ENCODE results near the gene PTGFRN. TPM values are rescaled to one million over a fixed set of nuclear protein-coding genes. Genes with fewer than 3 reads are reported as not detected.
"Not testable (repeated sequence)": the region's sequence is repeated elsewhere in the genome, so short reads cannot be mapped to it uniquely, and the experiment has no call there.

The PTGFRN gene
- polyA plus RNA-seq, 1 donor, result 37.9 TPM

- H3K27me3 ChIP-seq (ENCODE audit: control insufficient read depth, insufficient read depth, low read length), result no peaks in the 10 kb centered on the region
- WGBS (ENCODE audit: insufficient coverage, low lambda C conversion rate), result no CpG with 5 or more reads among the region's 6 CpGs
Observed at GRCh38 chr1:116873680-116874271, 35.9 kb upstream of the PTGFRN start.

DNA sequence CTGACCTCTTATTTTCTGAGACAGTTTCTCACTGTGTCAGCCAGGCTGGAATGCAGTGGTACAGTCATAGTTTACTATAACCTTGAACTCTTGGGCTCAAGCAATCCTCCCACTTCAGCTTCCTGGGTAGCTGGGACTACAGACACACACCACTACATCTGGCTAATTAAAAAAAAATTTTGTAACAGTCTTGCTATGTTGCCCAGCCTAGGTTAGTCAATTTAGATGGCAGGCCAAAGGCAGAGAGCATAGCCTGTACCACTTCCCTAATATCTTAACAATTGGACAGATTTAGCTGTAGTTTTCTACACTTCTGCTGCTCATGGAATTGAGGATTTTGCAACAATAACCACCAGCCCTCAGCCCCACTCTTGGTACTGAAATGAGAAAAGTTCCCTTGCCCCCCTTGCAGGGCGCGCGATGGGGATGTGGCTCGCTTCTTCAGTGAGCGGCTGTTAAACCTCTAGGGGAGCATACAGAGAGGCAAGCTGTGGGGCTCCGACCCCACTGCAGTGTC, 34.9 kb upstream of the PTGFRN start:
- no peak for DNase-seq
- no peak overlapping the region for H3K4me3 ChIP-seq (ENCODE audit: low read length)
- peaks cover 22% of the 10 kb centered on the region for H3K4me1 ChIP-seq (ENCODE audit: control insufficient read depth, insufficient read depth, low read length)
- no peaks in the 10 kb centered on the region for H3K27me3 ChIP-seq (ENCODE audit: control insufficient read depth, insufficient read depth, low read length)
- H3K27ac ChIP-seq (ENCODE audit: low read length), result no peak overlapping the region
- WGBS (ENCODE audit: insufficient coverage, low lambda C conversion rate), result no CpG with 5 or more reads among the region's 6 CpGs
- H3K9me3 ChIP-seq (ENCODE audit: control insufficient read depth, low read depth, low read length), result no peaks in the 10 kb centered on the region
- no peaks in the 10 kb centered on the region for H3K36me3 ChIP-seq (ENCODE audit: control insufficient read depth, insufficient read depth, low read length)

More at GRCh38 chr1:116873680-116874271, 35.9 kb upstream of the PTGFRN start:
- Histone ChIP-seq H3K36me3 (ENCODE audit: control insufficient read depth, insufficient read depth, low read length) (no peaks in the 10 kb centered on the region), H3K9me3 (ENCODE audit: control insufficient read depth, low read depth, low read length) (no peaks in the 10 kb centered on the region), H3K27ac (ENCODE audit: low read length) (no peak overlapping the region), H3K4me3 (ENCODE audit: low read length) (no peak overlapping the region), H3K4me1 (ENCODE audit: control insufficient read depth, insufficient read depth, low read length) (peaks cover 17% of the 10 kb centered on the region)
- DNase-seq, result no peak

GRCh38 chr1:116875391-116875790, 34.3 kb upstream of the PTGFRN start:
- Histone ChIP-seq H3K36me3 (ENCODE audit: control insufficient read depth, insufficient read depth, low read length) (no peaks in the 10 kb centered on the region), H3K27ac (ENCODE audit: low read length) (no peak overlapping the region), H3K27me3 (ENCODE audit: control insufficient read depth, insufficient read depth, low read length) (no peaks in the 10 kb centered on the region), H3K4me1 (ENCODE audit: control insufficient read depth, insufficient read depth, low read length) (peaks cover 16% of the 10 kb centered on the region), H3K4me3 (ENCODE audit: low read length) (no peak overlapping the region), H3K9me3 (ENCODE audit: control insufficient read depth, low read depth, low read length) (no peaks in the 10 kb centered on the region)
- WGBS (ENCODE audit: insufficient coverage, low lambda C conversion rate), result no CpG with 5 or more reads among the region's 14 CpGs
- no peak for DNase-seq

- not testable (repeated sequence) for H3K9me3 ChIP-seq (ENCODE audit: control insufficient read depth, low read depth, low read length); DNase-seq; H3K36me3 ChIP-seq (ENCODE audit: control insufficient read depth, insufficient read depth, low read length); H3K27ac ChIP-seq (ENCODE audit: low read length); H3K4me3 ChIP-seq (ENCODE audit: low read length); H3K27me3 ChIP-seq (ENCODE audit: control insufficient read depth, insufficient read depth, low read length)
- no CpG with 5 or more reads among the region's 6 CpGs for WGBS (ENCODE audit: insufficient coverage, low lambda C conversion rate)
- H3K4me1 ChIP-seq (ENCODE audit: control insufficient read depth, insufficient read depth, low read length), result peaks cover 12% of the 10 kb centered on the region
Observed at GRCh38 chr1:116875946-116876345, 33.8 kb upstream of the PTGFRN start.

DNA sequence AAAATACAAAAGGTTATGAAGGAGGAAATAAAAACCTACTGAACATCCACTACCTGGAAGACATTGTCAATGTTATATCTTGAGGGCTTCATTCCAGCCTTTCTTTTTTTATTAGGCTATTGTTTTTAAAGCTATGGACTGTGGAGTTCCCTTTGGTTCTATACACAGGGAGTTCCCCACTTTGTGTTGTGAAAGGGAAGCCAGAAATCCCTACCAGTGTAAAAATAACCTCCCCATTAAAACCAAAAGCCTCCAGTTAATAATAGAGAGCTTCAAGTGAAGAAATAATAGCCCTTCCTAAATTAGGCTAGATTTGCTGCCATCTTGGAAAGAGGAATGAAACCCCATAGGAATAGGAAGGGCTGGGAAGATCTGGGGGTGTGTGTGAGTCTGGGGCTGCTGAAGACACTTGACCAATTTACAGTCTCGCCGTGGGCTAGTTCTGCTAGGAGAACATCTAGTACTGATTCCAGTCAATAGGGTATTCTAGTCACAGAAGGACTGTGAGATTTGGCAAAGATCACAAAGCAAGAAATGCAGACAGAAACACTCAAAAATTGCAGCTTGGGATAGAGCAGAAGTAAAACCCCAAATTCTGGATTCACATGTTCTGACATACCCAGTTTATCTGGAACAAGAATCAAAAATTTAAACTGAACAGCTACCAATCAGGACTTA, 32.4 kb upstream of the PTGFRN start:
- Histone ChIP-seq H3K4me1 (ENCODE audit: control insufficient read depth, insufficient read depth, low read length) (peaks cover 12% of the 10 kb centered on the region), H3K27ac (ENCODE audit: low read length) (no peak overlapping the region), H3K4me3 (ENCODE audit: low read length) (no peak overlapping the region), H3K9me3 (ENCODE audit: control insufficient read depth, low read depth, low read length) (no peaks in the 10 kb centered on the region), H3K36me3 (ENCODE audit: control insufficient read depth, insufficient read depth, low read length) (no peaks in the 10 kb centered on the region), H3K27me3 (ENCODE audit: control insufficient read depth, insufficient read depth, low read length) (no peaks in the 10 kb centered on the region)
- no CpG with 5 or more reads among the region's 2 CpGs for WGBS (ENCODE audit: insufficient coverage, low lambda C conversion rate)
- no peak for DNase-seq

DNA sequence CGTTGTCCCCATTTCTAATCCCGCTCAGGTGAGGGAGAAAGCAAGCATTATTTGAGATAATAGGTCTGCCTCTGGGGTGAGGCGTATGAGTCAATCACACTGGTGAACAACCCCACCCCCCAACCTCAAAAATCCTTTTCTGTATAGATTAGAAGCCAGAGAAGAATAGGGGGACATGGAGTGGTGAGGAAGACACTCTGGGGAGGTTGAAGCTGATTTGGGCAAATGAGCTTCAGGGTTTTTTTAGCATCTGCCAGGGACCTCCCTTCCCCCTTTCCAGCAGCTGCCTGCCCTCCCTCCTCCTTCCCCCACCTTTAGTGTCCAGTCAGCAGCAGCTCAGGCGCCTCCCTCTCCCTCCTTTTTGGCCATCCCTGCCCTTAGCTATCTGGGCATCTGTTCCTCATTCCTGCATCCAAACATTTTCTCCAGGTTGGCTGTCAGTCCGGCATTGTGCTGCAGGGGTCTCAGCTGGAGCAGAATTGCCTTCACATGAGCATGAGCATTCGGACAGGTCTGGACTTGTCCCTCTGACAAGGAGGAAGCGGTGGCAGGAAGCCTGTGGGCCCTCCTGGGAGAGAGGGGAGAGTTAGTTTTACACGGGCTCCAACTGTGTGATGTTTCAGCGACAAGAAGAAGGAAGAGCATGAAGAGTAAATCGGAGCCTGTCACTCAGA, 30.8 kb upstream of the PTGFRN start:
- Histone ChIP-seq H3K4me3 (ENCODE audit: low read length) (no peak overlapping the region), H3K36me3 (ENCODE audit: control insufficient read depth, insufficient read depth, low read length) (no peaks in the 10 kb centered on the region), H3K4me1 (ENCODE audit: control insufficient read depth, insufficient read depth, low read length) (peaks cover 12% of the 10 kb centered on the region), H3K27me3 (ENCODE audit: control insufficient read depth, insufficient read depth, low read length) (no peaks in the 10 kb centered on the region), H3K9me3 (ENCODE audit: control insufficient read depth, low read depth, low read length) (no peaks in the 10 kb centered on the region), H3K27ac (ENCODE audit: low read length) (no peak overlapping the region)
- 20% methylated on average over 1 of the region's 10 CpGs for WGBS (ENCODE audit: insufficient coverage, low lambda C conversion rate)
- DNase-seq, result no peak

DNA sequence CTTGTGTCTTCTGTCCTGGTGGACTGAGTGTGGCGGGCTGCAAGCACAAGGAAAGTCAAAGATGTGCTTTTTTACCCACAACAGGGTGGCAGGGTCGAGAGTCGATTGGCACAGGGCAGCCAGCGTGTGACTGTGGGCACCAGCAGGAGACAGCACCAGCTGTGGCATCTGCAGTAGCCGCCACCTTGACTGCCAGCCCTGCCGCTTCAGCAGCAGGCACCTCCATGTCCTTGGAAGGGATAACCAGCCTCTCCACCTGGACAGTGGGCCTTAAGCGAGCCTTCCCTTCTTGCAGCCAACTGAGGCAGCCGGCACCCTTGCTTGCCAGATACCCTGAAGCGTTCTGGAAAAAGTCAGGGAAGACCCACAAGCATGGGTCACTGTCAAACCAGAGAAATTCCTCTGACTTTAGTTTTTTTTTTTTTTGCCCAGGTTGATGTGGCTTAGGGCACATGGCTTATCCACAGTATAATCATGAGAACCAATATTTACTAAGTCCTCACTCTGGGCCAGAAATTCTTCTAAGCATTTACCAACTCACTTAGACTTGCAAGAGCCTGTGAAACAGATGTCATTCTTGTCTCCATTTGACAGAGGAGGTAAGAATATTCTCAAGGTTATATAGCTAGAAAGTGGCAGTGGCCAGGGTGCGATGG, 30.1 kb upstream of the PTGFRN start:
- no peak overlapping the region for H3K27ac ChIP-seq (ENCODE audit: low read length)
- no peak for DNase-seq
- H3K9me3 ChIP-seq (ENCODE audit: control insufficient read depth, low read depth, low read length), result no peaks in the 10 kb centered on the region
- no peaks in the 10 kb centered on the region for H3K36me3 ChIP-seq (ENCODE audit: control insufficient read depth, insufficient read depth, low read length)
- H3K4me3 ChIP-seq (ENCODE audit: low read length), result no peak overlapping the region
- WGBS (ENCODE audit: insufficient coverage, low lambda C conversion rate), result 83% methylated on average over 1 of the region's 10 CpGs
- no peaks in the 10 kb centered on the region for H3K27me3 ChIP-seq (ENCODE audit: control insufficient read depth, insufficient read depth, low read length)
- H3K4me1 ChIP-seq (ENCODE audit: control insufficient read depth, insufficient read depth, low read length), result peaks cover 12% of the 10 kb centered on the region

DNA sequence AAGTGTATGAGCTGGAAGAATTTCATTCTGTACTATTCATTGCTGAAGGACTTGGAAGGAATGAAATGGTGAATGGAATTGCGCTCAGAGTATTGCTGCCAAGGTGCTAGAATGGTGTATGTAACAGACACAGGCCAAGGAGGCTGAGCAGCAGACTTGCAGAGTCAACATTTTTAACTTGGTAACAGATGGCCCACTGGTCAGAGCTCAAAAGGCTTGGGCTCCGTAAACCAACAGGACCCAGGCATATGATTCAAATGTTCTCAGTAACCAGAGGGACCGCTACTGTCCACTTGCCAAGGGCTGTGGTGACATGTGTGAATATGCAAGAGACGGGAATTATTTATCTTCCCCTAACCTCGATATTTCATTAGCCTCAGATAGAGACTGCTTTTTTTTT, 28.8 kb upstream of the PTGFRN start:
- Histone ChIP-seq H3K27me3 (ENCODE audit: control insufficient read depth, insufficient read depth, low read length) (no peaks in the 10 kb centered on the region), H3K4me3 (ENCODE audit: low read length) (no peak overlapping the region), H3K27ac (ENCODE audit: low read length) (no peak overlapping the region), H3K9me3 (ENCODE audit: control insufficient read depth, low read depth, low read length) (no peaks in the 10 kb centered on the region), H3K36me3 (ENCODE audit: control insufficient read depth, insufficient read depth, low read length) (no peaks in the 10 kb centered on the region), H3K4me1 (ENCODE audit: control insufficient read depth, insufficient read depth, low read length) (peaks cover 12% of the 10 kb centered on the region)
- WGBS (ENCODE audit: insufficient coverage, low lambda C conversion rate), result no CpG with 5 or more reads among the region's 5 CpGs
- no peak for DNase-seq

GRCh38 chr1:116881879-116882520, 27.7 kb upstream of the PTGFRN start:
- Histone ChIP-seq H3K4me3 (ENCODE audit: low read length) (no peak overlapping the region), H3K36me3 (ENCODE audit: control insufficient read depth, insufficient read depth, low read length) (no peaks in the 10 kb centered on the region), H3K4me1 (ENCODE audit: control insufficient read depth, insufficient read depth, low read length) (peaks cover 12% of the 10 kb centered on the region), H3K27ac (ENCODE audit: low read length) (no peak overlapping the region), H3K9me3 (ENCODE audit: control insufficient read depth, low read depth, low read length) (no peaks in the 10 kb centered on the region), H3K27me3 (ENCODE audit: control insufficient read depth, insufficient read depth, low read length) (no peaks in the 10 kb centered on the region)
- peak; percentile 21 to 41 for DNase-seq
- WGBS (ENCODE audit: insufficient coverage, low lambda C conversion rate), result no CpG with 5 or more reads among the region's 9 CpGs

DNA sequence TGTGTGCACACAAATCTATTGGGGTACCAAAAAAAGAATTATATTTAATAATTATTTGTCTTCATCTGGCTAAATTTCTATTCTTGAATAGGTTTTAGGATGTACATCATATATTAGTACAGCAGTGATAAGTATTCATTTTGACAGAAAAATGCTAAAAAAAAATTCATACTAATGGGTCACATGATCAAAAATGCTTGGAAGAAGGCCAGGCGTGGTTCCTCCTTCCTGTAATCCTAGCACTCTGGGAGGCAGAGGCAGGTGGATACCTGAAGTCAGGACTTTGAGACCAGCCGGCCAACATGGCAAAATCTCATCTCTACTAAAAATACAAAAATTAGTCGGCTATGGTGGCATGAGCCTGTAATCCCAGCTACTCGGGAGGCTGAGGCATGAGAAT, 26.9 kb upstream of the PTGFRN start:
- no peaks in the 10 kb centered on the region for H3K27me3 ChIP-seq (ENCODE audit: control insufficient read depth, insufficient read depth, low read length)

More for the DNA sequence above, 26.9 kb upstream of the PTGFRN start:
- H3K27ac ChIP-seq (ENCODE audit: low read length), result no peak overlapping the region
- peaks cover 12% of the 10 kb centered on the region for H3K4me1 ChIP-seq (ENCODE audit: control insufficient read depth, insufficient read depth, low read length)
- H3K36me3 ChIP-seq (ENCODE audit: control insufficient read depth, insufficient read depth, low read length), result no peaks in the 10 kb centered on the region
- WGBS (ENCODE audit: insufficient coverage, low lambda C conversion rate), result no CpG with 5 or more reads among the region's 4 CpGs
- no peaks in the 10 kb centered on the region for H3K9me3 ChIP-seq (ENCODE audit: control insufficient read depth, low read depth, low read length)
- no peak for DNase-seq
- no peak overlapping the region for H3K4me3 ChIP-seq (ENCODE audit: low read length)

All from large intestine (tissue), 3 donors.